CD4-positive, alpha-beta T cell treated with Interleukin-17A for 1 hour (primary cell): ENCODE results near the gene FEN1.
A peak's percentile ranks its signal among the peaks of the same experiment; 100 is the strongest.

Experiments
- DNase-seq: peaks from one replicate; pipeline ENCODE4 v3.0.0-alpha.2; 2020

The FEN1 gene

GRCh38 chr11:61776561-61777075, 16.1 kb upstream of the FEN1 start:
- DNase-seq: peak; percentile 65

- peak; percentile 79 for DNase-seq
These were observed 15.2 kb upstream of the FEN1 start for GRCh38 chr11:61777234-61778090.

- no peak for DNase-seq
These were observed 14.3 kb upstream of the FEN1 start for GRCh38 chr11:61778357-61778886.

- DNase-seq: no peak
These were observed 13.6 kb upstream of the FEN1 start for GRCh38 chr11:61778920-61779650.

GRCh38 chr11:61779666-61780525, 12.8 kb upstream of the FEN1 start:
- no peak for DNase-seq

GRCh38 chr11:61780581-61781162, 12.0 kb upstream of the FEN1 start:
- DNase-seq: no peak

- no peak for DNase-seq
These were observed 11.1 kb upstream of the FEN1 start for GRCh38 chr11:61781585-61781984.

- no peak for DNase-seq
These were observed 10.4 kb upstream of the FEN1 start for GRCh38 chr11:61782299-61782698.

- no peak for DNase-seq
These were observed 9.9 kb upstream of the FEN1 start for GRCh38 chr11:61782841-61783240.

GRCh38 chr11:61783717-61784505, 8.8 kb upstream of the FEN1 start:
- DNase-seq: no peak

- no peak for DNase-seq
These were observed 8.3 kb upstream of the FEN1 start for GRCh38 chr11:61784506-61784805.

- no peak for DNase-seq
These were observed 6.8 kb upstream of the FEN1 start for GRCh38 chr11:61785837-61786402.

GRCh38 chr11:61787928-61788491, 4.7 kb upstream of the FEN1 start:
- peak; percentile 28 for DNase-seq

GRCh38 chr11:61791737-61792309, 888 bp upstream of the FEN1 start:
- DNase-seq: peak; percentile 65

- DNase-seq: no peak
These were observed 545 bp downstream of the FEN1 start for GRCh38 chr11:61793083-61793828.

GRCh38 chr11:61793829-61794204, 1.1 kb downstream of the FEN1 start:
- no peak for DNase-seq

GRCh38 chr11:61794579-61794978, 1.9 kb downstream of the FEN1 start:
- DNase-seq: no peak

GRCh38 chr11:61795459-61795858, 2.7 kb downstream of the FEN1 start:
- no peak for DNase-seq

GRCh38 chr11:61795876-61796526, 3.3 kb downstream of the FEN1 start:
- no peak for DNase-seq
